Measurements from ENCODE around the gene KCTD3. TPM values are rescaled to one million over a fixed set of nuclear protein-coding genes. Genes with fewer than 3 reads are reported as not detected.

The KCTD3 gene
- total RNA-seq, 1 experiment from 2014 or later = 52.8 TPM

- POLR2A ChIA-PET (ENCODE audit: unreplicated experiment) = no interaction called here
- H3K36me3 ChIP-seq (ENCODE audit: low read depth, low read length) = peaks cover 39% of the 10 kb centered on the region
- no peak overlapping the region for H3K27ac ChIP-seq (ENCODE audit: low read length)
- H3K79me2 ChIP-seq (ENCODE audit: low read length) = no peaks in the 10 kb centered on the region
- H3K9me3 ChIP-seq (ENCODE audit: low read length) = no peaks in the 10 kb centered on the region
- H3K9ac ChIP-seq (ENCODE audit: low read length) = no peak overlapping the region
- no peak overlapping the region for H3K4me3 ChIP-seq (ENCODE audit: low read length)
- no peaks in the 10 kb centered on the region for H3K27me3 ChIP-seq (ENCODE audit: low read length)
- no peak for ATAC-seq
- H3F3A ChIP-seq (ENCODE audit: low read length, unreplicated experiment) = no peaks in the 10 kb centered on the region
- intact Hi-C loops (cut with micrococcal nuclease) = no loop called here
- no peak overlapping the region for H3K4me2 ChIP-seq (ENCODE audit: low read length)
- no TSS peak for BruUV-seq (replicated peaks)
- H3K9me2 ChIP-seq (replicated peaks; ENCODE audit: low read length) = no peaks in the 10 kb centered on the region
- no peaks in the 10 kb centered on the region for H4K20me1 ChIP-seq (ENCODE audit: low read length)
- H3K4me1 ChIP-seq (ENCODE audit: insufficient read depth, low read length) = peaks cover 21% of the 10 kb centered on the region
- CTCF ChIA-PET = no interaction called here
- no peak overlapping the region for H2AFZ ChIP-seq (ENCODE audit: low read length)
- TF ChIP-seq EZH2phosphoT487 (IDR thresholded peaks at IDR 0.05; ENCODE audit: borderline replicate concordance, low read length) (no peak), CTCF (conservative IDR thresholded peaks at IDR 0.05; ENCODE audit: low read depth, low read length) (peak; percentile 48; the same call in 1 of the 2 replicates)
- DNase-seq = peak; percentile 24
These were observed 14.8 kb downstream of the KCTD3 start for GRCh38 chr1:215581896-215582295.

- TF ChIP-seq EZH2 (IDR thresholded peaks at IDR 0.05; ENCODE audit: low read length, unreplicated experiment) (no peak), EZH2phosphoT487 (IDR thresholded peaks at IDR 0.05; ENCODE audit: borderline replicate concordance, low read length) (no peak), CTCF (conservative IDR thresholded peaks at IDR 0.05; ENCODE audit: low read depth, low read length) (no peak)
- no peaks in the 10 kb centered on the region for H3K27me3 ChIP-seq (ENCODE audit: low read length)
- no peaks in the 10 kb centered on the region for H3K79me2 ChIP-seq (ENCODE audit: low read length)
- peak; percentile 97 for DNase-seq
- intact Hi-C loops (cut with micrococcal nuclease) = no loop called here
- H3K36me3 ChIP-seq (ENCODE audit: low read depth, low read length) = peaks cover 32% of the 10 kb centered on the region
- H3K27ac ChIP-seq (ENCODE audit: low read length) = peak overlapping the region; percentile 61
- no peak overlapping the region for H3K9ac ChIP-seq (ENCODE audit: low read length)
- H3K9me3 ChIP-seq (ENCODE audit: low read length) = no peaks in the 10 kb centered on the region
- peak overlapping the region; percentile 52 for H3K4me2 ChIP-seq (ENCODE audit: low read length)
- no peaks in the 10 kb centered on the region for H4K20me1 ChIP-seq (ENCODE audit: low read length)
- H3F3A ChIP-seq (ENCODE audit: low read length, unreplicated experiment) = no peaks in the 10 kb centered on the region
- H3K4me3 ChIP-seq (ENCODE audit: low read length) = peak overlapping the region; percentile 54
- H2AFZ ChIP-seq (ENCODE audit: low read length) = 0 out of 2 replicates have a peak overlapping the region, but pooled peaks have one; percentile 3
- BruUV-seq (replicated peaks) = no TSS peak
- H3K9me2 ChIP-seq (replicated peaks; ENCODE audit: low read length) = no peaks in the 10 kb centered on the region
- peaks cover 21% of the 10 kb centered on the region for H3K4me1 ChIP-seq (ENCODE audit: insufficient read depth, low read length)
- ChIA-PET CTCF (no interaction called here), POLR2A (ENCODE audit: unreplicated experiment) (no interaction called here)
- peak; percentile 93 for ATAC-seq
These were observed 16.2 kb downstream of the KCTD3 start for GRCh38 chr1:215583185-215583749.

- Histone ChIP-seq H3K79me2 (ENCODE audit: low read length) (no peaks in the 10 kb centered on the region), H2AFZ (ENCODE audit: low read length) (no peak overlapping the region), H3K9me2 (replicated peaks; ENCODE audit: low read length) (no peaks in the 10 kb centered on the region), H4K20me1 (ENCODE audit: low read length) (no peaks in the 10 kb centered on the region), H3K27me3 (ENCODE audit: low read length) (no peaks in the 10 kb centered on the region), H3K4me3 (ENCODE audit: low read length) (no peak overlapping the region), H3F3A (ENCODE audit: low read length, unreplicated experiment) (no peaks in the 10 kb centered on the region), H3K4me2 (ENCODE audit: low read length) (0 out of 2 replicates have a peak overlapping the region, but pooled peaks have one; percentile 52), H3K4me1 (ENCODE audit: insufficient read depth, low read length) (peaks cover 24% of the 10 kb centered on the region), H3K9ac (ENCODE audit: low read length) (no peak overlapping the region), H3K27ac (ENCODE audit: low read length) (no peak overlapping the region), H3K9me3 (ENCODE audit: low read length) (no peaks in the 10 kb centered on the region), H3K36me3 (ENCODE audit: low read depth, low read length) (peaks cover 38% of the 10 kb centered on the region)
- BruUV-seq (replicated peaks) = no TSS peak
- intact Hi-C loops (cut with micrococcal nuclease) = no loop called here
- POLR2A ChIA-PET (ENCODE audit: unreplicated experiment) = no interaction called here
- no peak for TF ChIP-seq EZH2phosphoT487 (IDR thresholded peaks at IDR 0.05; ENCODE audit: borderline replicate concordance, low read length)
- TF ChIP-seq CTCF (conservative IDR thresholded peaks at IDR 0.05; ENCODE audit: low read depth, low read length) = no peak
- TF ChIP-seq EZH2 (IDR thresholded peaks at IDR 0.05; ENCODE audit: low read length, unreplicated experiment) = no peak
- ATAC-seq = no peak
- CTCF ChIA-PET = no interaction called here
- no peak for DNase-seq
These were observed 17.3 kb downstream of the KCTD3 start for GRCh38 chr1:215584389-215584788.

All from PC-3 (cell line).